ENCODE results near the gene PPP1R14D. TPM values are rescaled to one million over a fixed set of nuclear protein-coding genes. Genes with fewer than 3 reads are reported as not detected.

Gene PPP1R14D
- total RNA-seq, 1 donor from 2014 or later, result not detected

DNA sequence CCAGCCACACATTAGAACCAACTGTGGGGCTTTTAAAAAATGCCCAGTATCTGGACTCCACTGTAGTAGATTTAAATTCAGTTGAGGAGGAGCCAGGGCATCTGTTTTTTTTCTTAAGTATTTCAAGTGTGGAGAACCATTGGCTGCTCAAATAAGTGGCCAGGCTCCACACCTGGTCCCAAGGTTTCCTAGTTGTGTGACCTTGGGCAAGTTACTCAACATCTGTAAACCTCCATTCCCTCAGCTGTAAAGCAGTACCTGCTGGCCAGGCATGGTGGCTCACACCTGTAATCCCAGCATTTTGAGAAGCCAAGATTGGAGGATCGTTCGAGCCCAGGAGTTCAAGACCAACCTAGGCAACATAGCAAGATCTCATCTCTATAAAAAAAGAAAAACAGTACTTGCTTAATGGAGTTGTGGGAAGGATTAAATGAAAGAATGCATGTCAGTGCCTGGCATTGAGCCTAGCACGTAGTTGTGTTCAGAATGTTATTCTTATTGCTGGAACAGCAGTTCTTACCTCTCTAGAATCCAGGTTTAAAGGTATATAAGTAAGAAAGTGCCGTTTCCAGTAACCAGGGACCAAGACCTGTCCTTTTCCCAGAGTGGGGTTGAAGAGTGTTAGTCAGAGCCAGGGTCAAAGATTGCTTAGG, 2.0 kb downstream of the PPP1R14D start:
- Mint-ChIP-seq H3K9me3 (ENCODE audit: unreplicated experiment) (no peaks in the 10 kb centered on the region), H3K4me1 (ENCODE audit: unreplicated experiment) (peaks cover 2% of the 10 kb centered on the region), H3K27ac (ENCODE audit: unreplicated experiment) (no peak overlapping the region), H3K4me3 (ENCODE audit: unreplicated experiment) (no peak overlapping the region), H3K27me3 (ENCODE audit: unreplicated experiment) (peaks cover 10% of the 10 kb centered on the region), H3K36me3 (ENCODE audit: unreplicated experiment) (no peaks in the 10 kb centered on the region)
- TF ChIP-seq, protein P1, sequence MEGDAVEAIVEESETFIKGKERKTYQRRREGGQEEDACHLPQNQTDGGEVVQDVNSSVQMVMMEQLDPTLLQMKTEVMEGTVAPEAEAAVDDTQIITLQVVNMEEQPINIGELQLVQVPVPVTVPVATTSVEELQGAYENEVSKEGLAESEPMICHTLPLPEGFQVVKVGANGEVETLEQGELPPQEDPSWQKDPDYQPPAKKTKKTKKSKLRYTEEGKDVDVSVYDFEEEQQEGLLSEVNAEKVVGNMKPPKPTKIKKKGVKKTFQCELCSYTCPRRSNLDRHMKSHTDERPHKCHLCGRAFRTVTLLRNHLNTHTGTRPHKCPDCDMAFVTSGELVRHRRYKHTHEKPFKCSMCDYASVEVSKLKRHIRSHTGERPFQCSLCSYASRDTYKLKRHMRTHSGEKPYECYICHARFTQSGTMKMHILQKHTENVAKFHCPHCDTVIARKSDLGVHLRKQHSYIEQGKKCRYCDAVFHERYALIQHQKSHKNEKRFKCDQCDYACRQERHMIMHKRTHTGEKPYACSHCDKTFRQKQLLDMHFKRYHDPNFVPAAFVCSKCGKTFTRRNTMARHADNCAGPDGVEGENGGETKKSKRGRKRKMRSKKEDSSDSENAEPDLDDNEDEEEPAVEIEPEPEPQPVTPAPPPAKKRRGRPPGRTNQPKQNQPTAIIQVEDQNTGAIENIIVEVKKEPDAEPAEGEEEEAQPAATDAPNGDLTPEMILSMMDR (IDR thresholded peaks at IDR 0.05), result no peak
- DNase-seq (ENCODE audit: extremely low spot score, unreplicated experiment), result no peak

DNA sequence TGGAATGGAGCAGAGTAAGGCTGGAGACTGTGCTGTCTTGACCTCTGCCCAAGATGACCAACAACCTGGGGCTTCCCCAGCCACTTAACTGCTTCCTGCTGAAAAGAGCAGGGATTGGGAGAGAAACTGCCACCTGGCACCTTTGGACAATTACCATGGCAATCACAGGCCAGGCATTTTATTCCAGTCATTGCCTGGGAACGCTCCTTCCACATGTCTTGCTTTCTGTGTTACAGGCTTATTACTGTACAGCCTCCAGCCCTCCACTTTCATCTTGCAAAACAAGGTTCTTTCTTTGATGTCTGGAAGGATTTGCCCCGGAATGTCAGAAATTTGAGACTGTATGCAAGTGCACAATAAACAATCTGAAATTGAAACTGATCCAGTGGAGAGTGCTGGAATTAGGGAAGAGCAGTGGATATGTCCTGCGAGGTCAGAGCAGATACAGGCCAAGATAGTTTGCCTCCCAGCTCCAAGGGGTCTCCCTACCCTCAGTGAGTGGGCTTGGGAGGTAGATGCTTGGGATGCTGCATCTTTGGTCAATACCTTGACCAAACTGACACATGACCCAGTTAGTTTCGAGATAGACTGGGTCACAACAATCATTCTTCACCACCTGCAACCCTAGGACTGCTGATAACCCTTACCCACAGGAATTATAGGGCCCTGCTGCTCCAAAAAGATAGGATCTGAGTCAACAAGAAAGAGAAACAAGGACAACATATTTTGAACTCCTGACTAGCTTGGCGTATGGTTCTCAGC, 2.7 kb downstream of the PPP1R14D start:
- TF ChIP-seq, protein P1 (IDR thresholded peaks at IDR 0.05), result no peak
- Mint-ChIP-seq H3K27ac (ENCODE audit: unreplicated experiment) (no peak overlapping the region), H3K4me1 (ENCODE audit: unreplicated experiment) (peaks cover 2% of the 10 kb centered on the region), H3K27me3 (ENCODE audit: unreplicated experiment) (peaks cover 10% of the 10 kb centered on the region), H3K9me3 (ENCODE audit: unreplicated experiment) (no peaks in the 10 kb centered on the region), H3K36me3 (ENCODE audit: unreplicated experiment) (no peaks in the 10 kb centered on the region), H3K4me3 (ENCODE audit: unreplicated experiment) (no peak overlapping the region)
- no peak for DNase-seq (ENCODE audit: extremely low spot score, unreplicated experiment)

GRCh38 chr15:40823572-40824343, 4.8 kb downstream of the PPP1R14D start:
- Mint-ChIP-seq H3K27ac (ENCODE audit: unreplicated experiment) (no peak overlapping the region), H3K27me3 (ENCODE audit: unreplicated experiment) (peaks cover 10% of the 10 kb centered on the region), H3K36me3 (ENCODE audit: unreplicated experiment) (no peaks in the 10 kb centered on the region), H3K4me1 (ENCODE audit: unreplicated experiment) (peaks cover 2% of the 10 kb centered on the region), H3K4me3 (ENCODE audit: unreplicated experiment) (no peak overlapping the region), H3K9me3 (ENCODE audit: unreplicated experiment) (no peaks in the 10 kb centered on the region)
- TF ChIP-seq, protein P1 (IDR thresholded peaks at IDR 0.05), result no peak
- DNase-seq (ENCODE audit: extremely low spot score, unreplicated experiment), result no peak

- Mint-ChIP-seq H3K27ac (ENCODE audit: unreplicated experiment) (no peak overlapping the region), H3K27me3 (ENCODE audit: unreplicated experiment) (peaks cover 2% of the 10 kb centered on the region), H3K4me3 (ENCODE audit: unreplicated experiment) (no peak overlapping the region), H3K9me3 (ENCODE audit: unreplicated experiment) (no peaks in the 10 kb centered on the region), H3K4me1 (ENCODE audit: unreplicated experiment) (peaks cover 2% of the 10 kb centered on the region), H3K36me3 (ENCODE audit: unreplicated experiment) (no peaks in the 10 kb centered on the region)
- DNase-seq (ENCODE audit: extremely low spot score, unreplicated experiment), result no peak
- TF ChIP-seq, protein P1 (IDR thresholded peaks at IDR 0.05), result no peak
Observed at GRCh38 chr15:40821195-40821594, 7.3 kb downstream of the PPP1R14D start.

DNA sequence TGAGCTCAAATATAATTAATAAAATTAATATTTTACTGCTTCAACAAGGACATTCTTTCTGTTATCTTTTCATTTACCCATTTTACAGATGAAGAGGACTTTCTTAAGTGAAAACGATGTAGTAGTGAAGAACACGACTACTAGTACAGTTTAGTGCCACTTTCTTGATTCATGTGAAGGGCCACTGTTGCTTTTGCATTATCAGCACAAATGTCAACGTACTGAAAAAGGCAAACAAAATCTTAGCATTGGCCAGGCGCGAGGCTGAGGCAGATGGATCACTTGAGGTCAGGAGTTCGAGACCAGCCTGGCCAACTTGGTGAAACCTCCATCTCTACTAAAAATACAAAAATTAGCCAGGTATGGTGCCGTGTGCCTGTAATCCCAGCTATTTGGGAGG, 9.5 kb downstream of the PPP1R14D start:
- DNase-seq (ENCODE audit: extremely low spot score, unreplicated experiment), result no peak
- H3K9me3 Mint-ChIP-seq (ENCODE audit: unreplicated experiment), result no peaks in the 10 kb centered on the region
- H3K27ac Mint-ChIP-seq (ENCODE audit: unreplicated experiment), result no peak overlapping the region
- peaks cover 2% of the 10 kb centered on the region for H3K27me3 Mint-ChIP-seq (ENCODE audit: unreplicated experiment)
- H3K36me3 Mint-ChIP-seq (ENCODE audit: unreplicated experiment), result peaks cover 7% of the 10 kb centered on the region
- TF ChIP-seq, protein P1 (IDR thresholded peaks at IDR 0.05), result no peak
- no peak overlapping the region for H3K4me3 Mint-ChIP-seq (ENCODE audit: unreplicated experiment)
- peaks cover 2% of the 10 kb centered on the region for H3K4me1 Mint-ChIP-seq (ENCODE audit: unreplicated experiment)

Data from osteocyte (in vitro differentiated cells).